LNCAP (cell line): ENCODE results near the gene RINL.

Experiments used
- TF ChIP-seq, protein P1 (sequence below): fragments of 450-650 bp; IDR thresholded peaks from 2 replicates; pipeline ENCODE4 v1.5.1; 2017; ENCODE audit warnings: mild to moderate bottlenecking

RINL gene

DNA sequence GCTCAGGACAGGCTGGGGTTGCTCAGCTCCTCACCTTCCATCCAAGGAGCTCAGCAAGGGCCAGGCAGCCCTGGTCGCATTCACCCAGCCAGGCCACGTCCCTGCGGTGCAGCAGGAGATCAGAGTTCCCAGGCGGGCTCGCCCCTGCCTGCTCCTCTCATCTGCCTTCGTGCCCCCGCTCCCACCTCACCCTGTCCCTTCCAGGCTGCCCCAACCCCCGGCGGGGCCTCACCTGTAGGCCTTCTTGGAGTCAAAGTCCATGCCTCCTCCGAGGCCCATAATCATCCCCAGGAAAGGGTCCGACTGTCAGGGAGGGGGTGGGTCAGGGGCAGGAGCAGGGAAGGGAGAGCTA lies 1.3 kb upstream of the RINL start:
- TF ChIP-seq, protein P1, sequence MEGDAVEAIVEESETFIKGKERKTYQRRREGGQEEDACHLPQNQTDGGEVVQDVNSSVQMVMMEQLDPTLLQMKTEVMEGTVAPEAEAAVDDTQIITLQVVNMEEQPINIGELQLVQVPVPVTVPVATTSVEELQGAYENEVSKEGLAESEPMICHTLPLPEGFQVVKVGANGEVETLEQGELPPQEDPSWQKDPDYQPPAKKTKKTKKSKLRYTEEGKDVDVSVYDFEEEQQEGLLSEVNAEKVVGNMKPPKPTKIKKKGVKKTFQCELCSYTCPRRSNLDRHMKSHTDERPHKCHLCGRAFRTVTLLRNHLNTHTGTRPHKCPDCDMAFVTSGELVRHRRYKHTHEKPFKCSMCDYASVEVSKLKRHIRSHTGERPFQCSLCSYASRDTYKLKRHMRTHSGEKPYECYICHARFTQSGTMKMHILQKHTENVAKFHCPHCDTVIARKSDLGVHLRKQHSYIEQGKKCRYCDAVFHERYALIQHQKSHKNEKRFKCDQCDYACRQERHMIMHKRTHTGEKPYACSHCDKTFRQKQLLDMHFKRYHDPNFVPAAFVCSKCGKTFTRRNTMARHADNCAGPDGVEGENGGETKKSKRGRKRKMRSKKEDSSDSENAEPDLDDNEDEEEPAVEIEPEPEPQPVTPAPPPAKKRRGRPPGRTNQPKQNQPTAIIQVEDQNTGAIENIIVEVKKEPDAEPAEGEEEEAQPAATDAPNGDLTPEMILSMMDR: no peak

- TF ChIP-seq, protein P1: no peak
Measured at GRCh38 chr19:38878575-38879399, 712 bp upstream of the RINL start.

- TF ChIP-seq, protein P1: no peak
Measured at GRCh38 chr19:38875656-38876395, 2.2 kb downstream of the RINL start.

DNA sequence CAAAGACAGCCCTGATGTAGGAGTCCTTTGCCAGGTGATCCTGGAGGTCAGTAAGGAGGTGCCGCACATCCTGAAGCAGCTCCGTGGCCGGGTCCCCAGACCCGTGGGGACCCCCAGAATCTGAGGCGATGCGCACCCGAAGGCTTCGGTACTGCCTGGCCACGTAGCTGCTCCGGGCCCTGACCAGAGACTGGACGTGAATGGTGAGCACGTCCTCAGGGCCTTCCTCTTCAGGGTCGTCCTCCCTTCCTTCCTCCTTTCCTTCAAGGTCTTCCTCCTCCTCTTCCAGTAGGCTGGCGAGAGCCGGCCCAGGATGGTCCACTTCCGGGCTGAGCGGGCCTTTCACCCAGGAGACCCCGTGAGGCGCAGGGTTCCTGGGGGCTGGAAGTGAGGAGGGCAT lies 7.5 kb downstream of the RINL start:
- TF ChIP-seq, protein P1: no peak

DNA sequence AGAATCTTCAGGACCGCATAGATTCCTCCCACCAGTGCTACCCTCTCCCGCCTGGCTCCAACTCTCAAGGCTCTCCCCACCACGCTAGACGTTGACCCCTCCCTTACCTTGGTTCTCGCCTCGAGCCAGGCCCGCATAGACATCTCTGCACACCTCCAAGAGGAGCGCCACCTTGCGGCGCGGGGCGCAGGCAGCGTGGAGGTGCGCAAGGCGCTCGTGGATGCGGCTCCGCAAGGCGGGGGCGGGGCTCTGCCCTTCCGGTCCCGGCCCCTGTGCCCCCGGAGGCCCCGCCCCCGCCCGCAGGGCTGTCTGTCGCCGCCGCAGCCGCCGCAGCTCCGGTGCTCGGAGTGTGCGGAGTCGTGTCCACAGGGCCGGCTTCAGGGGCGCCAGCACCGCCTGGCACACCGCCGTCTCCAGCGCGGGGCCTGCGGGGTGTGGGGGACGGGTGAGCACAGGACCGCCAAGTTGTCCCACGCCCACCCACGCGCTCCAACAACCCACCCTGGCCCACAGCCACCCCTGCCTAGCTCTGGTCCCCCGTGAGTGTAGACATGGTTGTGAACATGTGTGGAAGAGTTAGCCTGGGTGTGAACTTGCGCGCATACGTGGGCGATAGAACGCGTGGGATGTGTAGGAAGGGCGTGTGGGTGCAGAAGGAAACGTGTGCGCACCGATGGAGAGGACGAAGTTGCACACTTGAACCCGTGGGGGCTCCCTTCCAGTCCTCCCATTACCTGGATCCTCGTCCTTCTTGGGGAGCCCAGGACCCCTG lies 8.1 kb downstream of the RINL start:
- TF ChIP-seq, protein P1: no peak

GRCh38 chr19:38869160-38869835 lies 8.8 kb downstream of the RINL start:
- TF ChIP-seq, protein P1: no peak

GRCh38 chr19:38868551-38868950 lies 9.5 kb downstream of the RINL start:
- TF ChIP-seq, protein P1: no peak
